Measurements from ENCODE around the gene CDX1. TPM values are rescaled to one million over a fixed set of nuclear protein-coding genes. Genes with fewer than 3 reads are reported as not detected.

CDX1 gene
- total and polyA plus RNA-seq, 2 of the 8 experiments (the other 6 are each of a cell fraction or from before 2014, with no cell fraction given): not detected

- FAIRE-seq (no peak), DNase-seq (ENCODE audit: low read depth in 1 of 2, low spot score in 2 of 2) (no peak)
- no peak overlapping the region for H3K4ac ChIP-seq (replicated peaks; ENCODE audit: insufficient read length, low read depth, low read length)
- no peaks in the 10 kb centered on the region for H3K79me2 ChIP-seq (ENCODE audit: control insufficient read depth in 1 of 2, insufficient read depth in 2 of 2, low read length in 2 of 2)
- no peak overlapping the region for H3K23ac ChIP-seq (ENCODE audit: insufficient read length)
- H3K4me3 ChIP-seq (ENCODE audit: extremely low read depth in 1 of 4, insufficient read depth in 2 of 4, low read depth in 3 of 4, low read length in 4 of 4): no peak overlapping the region
- no peak overlapping the region for H2BK15ac ChIP-seq (ENCODE audit: low read length)
- H3K9me3 ChIP-seq (ENCODE audit: insufficient read depth in 2 of 2, low read depth in 1 of 2, low read length in 1 of 2): no peaks in the 10 kb centered on the region
- no peaks in the 10 kb centered on the region for H3K79me1 ChIP-seq (ENCODE audit: low read depth, low read length)
- H4K5ac ChIP-seq (ENCODE audit: insufficient read length, low read depth, low read length): no peak overlapping the region
- H3K36me3 ChIP-seq (ENCODE audit: control insufficient read depth in 2 of 4, insufficient read depth in 4 of 4, low read length in 3 of 4): no peaks in the 10 kb centered on the region
- H3K56ac ChIP-seq (replicated peaks; ENCODE audit: insufficient read length, low read depth, low read length): no peak overlapping the region
- H3K23me2 ChIP-seq (ENCODE audit: low read depth, low read length): no peaks in the 10 kb centered on the region; the same call in 1 of the 2 replicates
- WGBS, 2 experiments (ENCODE audit: extremely low coverage in 1 of 2, insufficient coverage in 1 of 2, insufficient read length in 1 of 2, insufficient replicate concordance in 2 of 2, low coverage in 1 of 2, low lambda C conversion rate in 2 of 2, missing lambda C conversion rate in 1 of 2): 74% methylated on average over 4 of the region's 4 CpGs; no CpG with 5 or more reads in 1 of the 2 experiments
- H2AK5ac ChIP-seq (ENCODE audit: low read depth, low read length): peak overlapping the region; percentile 91; the same call in 1 of the 2 replicates
- no peak overlapping the region for H2BK120ac ChIP-seq (replicated peaks; ENCODE audit: low read depth, low read length)
- peaks cover 9 to 27% (median 15%) of the 10 kb centered on the region in 4 experiments for H3K4me1 ChIP-seq (replicated peaks in 1 of 4; ENCODE audit: control insufficient read depth in 3 of 4, insufficient read depth in 4 of 4, low read length in 3 of 4)
- H3K27ac ChIP-seq (ENCODE audit: low read depth, low read length): no peak overlapping the region
- H3K18ac ChIP-seq (ENCODE audit: extremely low read depth, low read length): no peak overlapping the region
- H3K14ac ChIP-seq (ENCODE audit: insufficient read length): no peak overlapping the region
- no peak overlapping the region for H4K8ac ChIP-seq (ENCODE audit: extremely low read depth, insufficient read depth, low read length)
- ChIA-PET CTCF (ENCODE audit: partially characterized antibody) (interaction anchor here (0.7 to 15.3 kb wide), 9 partner anchors 11 to 194 kb away, joined by 3 to 372 read pairs (median 8); no protein-coding TSS in a partner anchor), POLR2A (ENCODE audit: partially characterized antibody) (no interaction called here)
- peak overlapping the region in 1 of 2 experiments; percentile 73; a peak in 1 of 4 replicates for H3K4me2 ChIP-seq (ENCODE audit: insufficient read depth in 1 of 2, low read depth in 2 of 2, low read length in 2 of 2)
- H3K27me3 ChIP-seq (replicated peaks in 1 of 4; ENCODE audit: control insufficient read depth in 3 of 4, extremely low read depth in 1 of 4, insufficient read depth in 3 of 4, low read length in 3 of 4): no peaks in the 10 kb centered on the region; a peak in 2 of 7 replicates
- H2BK20ac ChIP-seq (ENCODE audit: low read length): 0 out of 2 replicates have a peak overlapping the region, but pooled peaks have one; percentile 5
- no peak overlapping the region for H2BK5ac ChIP-seq (ENCODE audit: low read depth, low read length)
- H2AFZ ChIP-seq (ENCODE audit: low read length): no peak overlapping the region
- H4K20me1 ChIP-seq (replicated peaks in 1 of 2; ENCODE audit: control insufficient read depth in 1 of 2, insufficient read depth in 2 of 2, low read length in 2 of 2): no peaks in the 10 kb centered on the region
- no peak overlapping the region for H4K91ac ChIP-seq (replicated peaks; ENCODE audit: insufficient read length, low read length)
- no peak overlapping the region for H3K9ac ChIP-seq (replicated peaks in 1 of 4; ENCODE audit: extremely low read depth in 1 of 4, low read depth in 3 of 4, low read length in 3 of 4)
- peak overlapping the region; percentile 44; the same call in 1 of the 2 replicates for H2BK12ac ChIP-seq (ENCODE audit: low read depth, low read length)
- TF ChIP-seq HDAC2 (IDR thresholded peaks at IDR 0.05; ENCODE audit: borderline replicate concordance in 1 of 2, low read depth in 2 of 2, low read length in 2 of 2): 0 out of 4 replicates have a peak, but pooled peaks of 1 of the 2 experiments have one; percentile 31
- TF ChIP-seq KDM1A (IDR thresholded peaks at IDR 0.05; ENCODE audit: borderline replicate concordance, low read length): peak; percentile 75; the same call in 1 of the 2 replicates
Measured at GRCh38 chr5:150156540-150156939, 10.0 kb upstream of the CDX1 start.

All from H1 (cell line).